Measurements from ENCODE around the gene HSPA14.
"Not testable (repeated sequence)": the region's sequence is repeated elsewhere in the genome, so short reads cannot be mapped to it uniquely, and the experiment has no call there.

The HSPA14 gene

DNA sequence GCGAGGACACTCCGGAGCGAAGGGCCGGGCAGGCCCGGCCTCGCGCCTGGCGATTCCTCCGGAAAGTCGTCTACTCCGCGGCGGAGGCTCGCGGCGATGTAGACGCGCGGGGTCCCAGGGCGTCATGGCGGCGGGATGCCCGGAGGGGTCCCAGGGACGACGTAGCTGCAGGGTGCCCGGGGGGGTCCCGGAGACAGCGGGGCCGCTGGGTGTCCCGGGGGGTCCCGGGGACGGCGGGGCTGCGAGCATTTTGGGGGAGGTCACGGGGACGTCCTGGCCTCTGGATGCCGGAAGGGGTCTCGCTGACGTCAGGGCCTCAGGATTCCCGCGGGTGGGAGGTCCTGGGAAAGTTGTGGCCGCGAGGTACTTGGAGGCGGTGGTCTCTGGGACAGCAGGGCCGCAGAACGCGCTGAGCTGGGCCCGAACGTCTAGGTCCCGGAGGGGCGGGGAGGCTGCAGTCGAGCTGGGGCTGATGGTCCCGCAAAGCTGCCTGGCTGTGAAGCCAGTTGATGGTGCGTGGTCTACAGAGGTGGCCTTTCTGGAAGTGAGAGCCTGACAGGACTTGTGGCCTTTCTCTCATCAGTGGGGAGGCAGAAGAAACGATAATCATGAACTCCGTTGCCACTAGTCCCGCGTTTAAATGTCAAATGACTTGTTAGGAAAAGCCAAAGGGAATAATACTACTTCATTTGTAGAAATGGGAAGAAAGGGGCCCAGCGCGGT, 637 bp downstream of the HSPA14 start:
- no peak for DNase-seq

- DNase-seq, result no peak
Observed at GRCh38 chr10:14839305-14839695, 1.2 kb downstream of the HSPA14 start.

GRCh38 chr10:14840178-14840577, 2.1 kb downstream of the HSPA14 start:
- no peak for DNase-seq

GRCh38 chr10:14843327-14843988, 5.4 kb downstream of the HSPA14 start:
- no peak for DNase-seq

DNA sequence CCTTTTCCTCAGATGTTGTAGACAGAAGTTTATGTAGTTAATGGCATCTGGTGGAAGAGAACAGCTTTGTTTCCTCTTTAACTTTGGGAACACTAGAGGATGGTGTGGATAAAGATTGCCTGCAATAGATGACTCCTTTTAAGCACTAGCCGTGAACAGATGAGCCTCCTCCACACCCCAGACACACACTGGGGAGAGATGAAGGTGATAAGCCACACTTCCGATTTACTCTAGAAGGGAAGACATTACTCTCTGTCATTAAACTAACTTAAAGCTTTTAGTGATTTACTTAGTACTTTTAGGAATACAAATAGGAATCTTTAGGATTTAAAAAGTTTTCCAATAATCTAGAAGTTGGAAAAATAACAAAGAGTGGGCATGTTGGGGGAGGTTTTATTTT, 6.8 kb downstream of the HSPA14 start:
- DNase-seq, result no peak

DNA sequence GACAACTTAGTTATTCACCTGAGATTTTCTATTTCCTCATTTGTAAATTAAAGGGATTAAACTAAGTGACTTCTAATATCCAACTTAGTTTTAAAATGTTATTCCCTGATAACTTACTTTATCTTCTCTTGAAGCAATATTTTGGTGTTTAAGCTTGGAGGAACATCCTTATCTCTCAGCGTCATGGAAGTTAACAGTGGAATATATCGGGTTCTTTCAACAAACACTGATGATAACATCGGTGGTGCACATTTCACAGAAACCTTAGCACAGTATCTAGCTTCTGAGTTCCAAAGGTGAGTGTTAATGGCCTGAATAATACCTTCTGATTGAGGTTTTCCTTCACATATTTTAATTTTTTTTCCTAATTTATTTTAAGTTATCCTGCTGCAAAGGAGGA, 14.1 kb downstream of the HSPA14 start:
- no peak for DNase-seq

DNA sequence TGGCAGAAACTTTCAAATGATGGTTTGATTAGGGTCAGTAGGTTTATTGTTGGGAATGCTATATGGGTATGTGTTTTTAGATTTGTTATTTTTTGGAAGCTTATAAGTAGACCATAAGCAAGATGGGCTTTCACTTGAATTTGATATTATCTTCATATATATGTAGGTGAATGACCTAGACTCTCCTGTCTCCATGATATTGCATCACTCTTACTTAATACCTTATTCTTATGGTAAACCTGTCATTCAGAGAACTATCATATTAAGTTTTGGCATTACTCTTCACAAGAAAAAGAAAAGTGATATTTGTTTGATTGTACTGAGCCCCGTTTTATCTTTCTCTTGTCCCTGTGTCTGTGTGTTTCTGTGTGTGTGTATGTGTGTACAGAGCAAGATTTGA, 17.3 kb downstream of the HSPA14 start:
- DNase-seq, result no peak

DNA sequence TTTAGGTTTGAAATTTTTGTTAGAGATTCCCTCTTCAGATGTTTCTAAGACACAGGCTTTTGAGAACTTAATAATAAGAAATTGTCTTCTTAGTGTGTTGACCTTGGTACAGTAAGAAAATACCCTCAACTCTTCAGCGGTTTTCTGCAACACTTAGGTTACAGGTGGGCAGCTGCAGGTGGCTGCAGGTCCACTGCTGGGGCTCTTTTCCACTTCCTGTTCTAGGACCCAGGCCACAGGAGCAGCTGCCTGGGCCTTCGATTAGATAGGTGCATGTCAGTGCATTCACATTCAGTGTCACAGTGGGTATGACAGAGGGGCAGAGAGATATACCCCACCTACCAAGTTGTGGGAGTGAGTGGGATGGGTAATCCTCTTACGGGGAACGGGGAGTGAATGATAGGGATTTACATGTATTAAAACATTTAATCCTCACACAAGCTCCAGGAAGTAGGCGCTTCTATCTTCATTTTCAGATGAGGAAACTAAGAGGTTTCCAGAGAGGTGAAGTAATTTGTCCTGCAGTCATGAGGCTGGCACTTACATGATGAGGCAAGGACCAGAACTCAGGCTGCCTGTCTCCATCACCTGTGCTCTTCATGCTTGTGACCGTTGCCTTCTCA, 20.3 kb downstream of the HSPA14 start:
- no peak for DNase-seq

DNA sequence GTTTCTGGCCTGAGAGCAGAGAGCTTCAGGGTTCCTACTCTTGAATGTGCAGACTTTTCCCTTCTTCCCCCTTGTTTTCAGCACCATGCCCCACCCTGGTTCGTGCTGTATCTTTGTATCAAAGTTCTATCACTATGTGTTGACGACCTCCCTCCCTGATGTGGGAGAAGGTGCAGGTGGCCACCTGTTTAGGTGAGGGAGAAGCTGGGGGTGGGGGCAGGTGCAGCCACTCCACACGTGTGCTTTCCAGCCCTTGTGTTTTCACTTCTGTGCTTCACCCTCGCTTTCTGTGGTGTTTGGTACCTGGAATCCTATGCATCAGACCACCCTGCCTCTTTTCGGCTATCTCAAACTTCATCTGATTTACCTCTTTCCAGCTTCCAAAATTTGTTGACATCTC, 20.9 kb downstream of the HSPA14 start:
- DNase-seq, result no peak

DNA sequence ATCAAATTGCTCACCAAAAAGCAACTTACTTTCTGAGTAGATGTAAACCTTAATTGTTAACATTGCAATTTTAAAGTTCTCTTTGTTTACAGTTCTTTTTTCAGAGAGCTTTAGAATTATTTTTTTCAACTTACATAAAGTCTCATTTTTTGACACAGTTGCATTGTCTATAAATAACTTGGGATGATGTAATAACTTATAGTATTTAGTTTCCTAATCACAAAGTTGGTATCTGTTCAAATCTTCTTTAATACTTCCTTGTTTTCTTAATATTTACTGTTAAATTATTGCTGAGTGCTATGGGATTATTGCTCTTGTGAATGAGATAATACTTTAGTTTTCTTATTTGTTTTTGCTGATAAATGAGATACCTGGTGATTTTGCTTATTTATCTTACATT, 21.7 kb downstream of the HSPA14 start:
- DNase-seq, result no peak

GRCh38 chr10:14860791-14861190, 22.7 kb downstream of the HSPA14 start:
- DNase-seq, result no peak

DNA sequence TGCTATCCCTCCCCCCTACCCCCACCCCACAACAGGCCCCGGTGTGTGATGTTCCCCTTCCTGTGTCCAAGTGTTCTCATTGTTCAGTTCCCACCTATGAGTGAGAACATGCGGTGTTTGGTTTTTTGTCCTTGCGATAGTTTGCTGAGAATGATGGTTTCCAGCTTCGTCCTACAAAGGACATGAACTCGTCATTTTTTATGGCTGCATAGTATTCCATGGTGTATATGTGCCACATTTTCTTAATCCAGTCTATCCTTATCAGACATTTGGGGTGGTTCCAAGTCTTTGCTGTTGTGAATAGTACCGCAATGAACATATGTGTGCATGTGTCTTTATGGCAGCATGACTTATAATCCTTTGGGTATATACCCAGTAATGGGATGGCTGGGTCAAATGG, 26.4 kb downstream of the HSPA14 start:
- DNase-seq, result not testable (repeated sequence)

DNA sequence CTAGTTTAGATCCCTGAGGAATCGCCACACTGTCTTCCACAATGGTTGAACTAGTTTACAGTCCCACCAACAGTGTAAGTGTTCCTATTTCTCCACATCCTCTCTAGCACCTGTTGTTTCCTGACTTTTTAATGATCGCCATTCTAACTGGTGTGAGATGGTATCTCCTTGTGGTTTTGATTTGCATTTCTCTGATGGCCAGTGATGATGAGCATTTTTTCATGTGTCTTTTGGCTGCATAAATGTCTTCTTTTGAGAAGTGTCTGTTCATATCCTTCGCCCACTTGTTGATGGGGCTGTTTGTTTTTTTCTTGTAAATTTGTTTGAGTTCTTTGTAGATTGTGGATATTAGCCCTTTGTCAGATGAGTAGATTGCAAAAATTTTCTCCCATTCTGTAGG, 26.8 kb downstream of the HSPA14 start:
- DNase-seq, result not testable (repeated sequence)

GRCh38 chr10:14873090-14873760, 35.1 kb downstream of the HSPA14 start:
- no peak for DNase-seq

- DNase-seq, result no peak
Observed at GRCh38 chr10:14875941-14876340, 37.8 kb downstream of the HSPA14 start.

- DNase-seq, result no peak
Observed at GRCh38 chr10:14876764-14877163, 38.7 kb downstream of the HSPA14 start.

- DNase-seq, result peak; percentile 57
Observed at GRCh38 chr10:14878266-14879123, 40.4 kb downstream of the HSPA14 start, which contains the start of gene SUV39H2. SUV39H2 (plus strand) TSS chr10:14878866; CDS start chr10:14878889, 23 bp downstream.

DNA sequence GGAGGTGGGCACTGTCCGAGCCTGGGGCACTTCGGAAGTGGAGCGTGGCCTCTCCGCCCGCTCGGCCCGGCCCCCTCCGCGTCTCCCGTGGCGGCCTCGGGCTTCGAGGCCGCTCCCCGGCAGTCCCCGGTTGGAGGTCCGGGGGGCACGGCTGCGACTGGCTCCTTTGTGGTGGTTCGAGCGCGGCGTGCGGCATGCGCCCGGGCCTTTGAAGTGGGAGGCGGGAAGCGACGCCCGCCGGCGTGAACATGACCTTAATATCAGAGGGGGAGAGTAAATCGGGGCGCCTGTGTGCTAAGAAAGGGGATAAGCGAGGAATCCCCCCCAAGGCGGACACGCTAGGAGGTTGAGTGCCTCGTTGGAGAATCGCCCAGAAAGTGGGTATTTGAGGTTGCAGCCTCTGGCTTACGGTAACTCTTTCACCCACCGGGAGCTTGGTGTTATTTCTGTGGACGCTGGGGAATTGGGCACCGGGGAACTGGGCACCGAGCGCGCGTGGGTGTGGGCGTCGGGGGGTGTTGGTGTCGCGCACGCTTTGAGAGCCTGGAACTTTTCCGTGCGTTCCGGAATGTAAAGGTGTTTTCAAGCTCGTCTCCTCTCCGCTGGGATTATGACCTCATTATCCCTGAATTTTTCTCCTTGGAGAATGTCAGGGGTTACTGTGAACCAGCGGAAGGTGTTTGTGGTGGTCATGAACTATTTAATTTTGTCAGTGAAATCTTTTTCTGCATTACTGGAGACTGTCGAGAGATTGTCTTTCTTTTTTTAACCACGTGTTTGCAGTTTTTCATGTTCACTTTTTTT, 41.2 kb downstream of the HSPA14 start:
- no peak for DNase-seq

- no peak for DNase-seq
Observed at GRCh38 chr10:14879928-14880193, 41.8 kb downstream of the HSPA14 start.

DNA sequence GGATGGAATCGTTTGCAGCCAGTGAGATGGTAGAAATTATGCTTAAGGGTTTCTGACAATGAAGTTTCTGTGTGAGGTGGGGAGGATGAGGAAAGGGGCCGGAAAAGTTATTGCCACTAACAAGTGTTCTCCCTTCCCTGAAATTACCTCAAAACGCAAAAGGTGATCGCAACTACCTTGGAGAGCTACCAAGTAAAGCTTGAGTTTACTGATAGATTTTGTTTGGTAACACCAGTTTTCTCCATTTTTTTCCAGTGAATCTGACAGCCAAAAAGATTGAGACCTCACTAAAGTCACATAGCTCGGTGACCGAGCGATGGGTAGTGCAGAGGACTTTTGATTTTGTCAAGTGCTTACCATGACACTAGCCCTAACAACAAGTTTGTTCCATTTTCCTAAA, 42.1 kb downstream of the HSPA14 start:
- DNase-seq, result no peak

DNA sequence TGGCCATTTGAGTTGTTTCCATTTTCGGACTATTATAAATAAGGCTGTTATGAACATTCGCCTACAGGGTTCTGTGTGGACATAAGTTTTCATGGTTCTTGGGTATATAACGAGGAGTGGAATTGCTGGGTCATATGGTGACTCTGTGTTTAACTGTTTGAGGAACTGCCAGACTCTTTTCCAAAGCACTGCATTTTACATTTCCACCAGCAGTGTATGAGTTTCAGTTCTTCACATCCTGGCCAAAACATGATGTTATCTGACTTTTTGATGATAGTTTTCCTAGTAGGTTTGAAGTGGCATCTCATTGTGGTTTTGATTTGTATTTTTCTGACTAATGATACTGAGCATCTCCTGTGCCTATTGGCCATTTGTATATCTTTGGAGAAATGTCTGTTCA, 46.0 kb downstream of the HSPA14 start:
- DNase-seq, result no peak

- DNase-seq, result no peak
Observed at GRCh38 chr10:14889318-14889717, 51.2 kb downstream of the HSPA14 start.

Data from DMS79 (cell line).